K562 (cell line): ENCODE data around the gene ACSM6. TPM values are rescaled to one million over a fixed set of nuclear protein-coding genes. Genes with fewer than 3 reads are reported as not detected.

ENCODE experiments used
- C11orf30 ChIP-seq: fragments of 450-650 bp; IDR thresholded peaks from 2 replicates; pipeline ENCODE4 v1.6.1; 2016; ENCODE audit warnings: low read depth, mild to moderate bottlenecking
- CTBP1 ChIP-seq: fragments of 450-650 bp; IDR thresholded peaks from 2 replicates; pipeline ENCODE4 v1.6.1; 2016; ENCODE audit warnings: borderline replicate concordance
- DNMT1 ChIP-seq: fragments of 450-650 bp; IDR thresholded peaks from 2 replicates; pipeline ENCODE4 v1.6.1; 2016; ENCODE audit warnings: antibody characterized with exemption, mild to moderate bottlenecking
- IFI16 ChIP-seq: fragments of 250-450 bp; sonication (Bioruptor Pico); IDR thresholded peaks from 2 replicates; pipeline ENCODE4 v2.1.2; 2022; ENCODE audit warnings: mild to moderate bottlenecking, inconsistent platforms
- KDM4B ChIP-seq, 2 experiments: fragments of 450-650 bp in 1 of 2; sonication (generic) in 1 of 2; IDR thresholded peaks; 2 replicates each; pipeline ENCODE4 v1.6.1; 2016 to 2017; ENCODE audit warnings: borderline replicate concordance in 2 of 2, antibody characterized with exemption in 1 of 2, low read depth in 1 of 2, mild to moderate bottlenecking in 1 of 2
- MTF1 ChIP-seq: fragments of 250-450 bp; sonication (Bioruptor Pico); IDR thresholded peaks from 2 replicates; pipeline ENCODE4 v1.9.0; 2021; ENCODE audit warnings: moderate library complexity, mild to moderate bottlenecking, inconsistent platforms, borderline replicate concordance
- POLR2AphosphoS5 ChIP-seq: IDR thresholded peaks from 2 replicates; pipeline ENCODE4 v1.6.1; 2011; ENCODE audit warnings: mild to moderate bottlenecking, low read depth, low read length, moderate library complexity; ENCODE audit not compliant: control insufficient read depth, insufficient read depth
- RUNX1 ChIP-seq: sonication (generic); IDR thresholded peaks from 2 replicates; pipeline ENCODE4 v1.6.1; 2016; ENCODE audit warnings: antibody characterized with exemption, low read depth
- TARDBP ChIP-seq: fragments of 450-650 bp; IDR thresholded peaks from 2 replicates; pipeline ENCODE4 v1.6.1; 2016
- TCF3 ChIP-seq: sonication (generic); formaldehyde crosslinking; IDR thresholded peaks from 2 replicates; pipeline ENCODE4 v1.4.0; 2020; ENCODE audit warnings: mild to moderate bottlenecking, missing genetic modification reagents
- ZNF121 ChIP-seq: sonication (generic); formaldehyde crosslinking; conservative IDR thresholded peaks from 2 replicates; pipeline ENCODE4 v1.8.0; 2022; ENCODE audit warnings: missing genetic modification reagents
- ZNF239 ChIP-seq: fragments of 250-450 bp; sonication (Bioruptor Pico); IDR thresholded peaks from 2 replicates; pipeline ENCODE4 v1.4.0; 2020; ENCODE audit warnings: mild to moderate bottlenecking
- ZNF699 ChIP-seq: fragments of 250-450 bp; sonication (Bioruptor Pico); IDR thresholded peaks from 2 replicates; pipeline ENCODE4 v1.8.0; 2021; ENCODE audit warnings: mild to moderate bottlenecking, moderate library complexity; ENCODE audit not compliant: insufficient replicate concordance
- ZNF764 ChIP-seq: fragments of 250-450 bp; sonication (Bioruptor Pico); IDR thresholded peaks from 2 replicates; pipeline ENCODE4 v1.4.0; 2020; ENCODE audit warnings: low read depth, mild to moderate bottlenecking, moderate library complexity
- polyA plus RNA-seq, 8 experiments: library from polyadenylated mRNA; depleted of rRNA in 4 of 8; stranded (reverse) in 5 of 8; unstranded in 3 of 8; fragments of >200 nt; fragmentation: Nextera tagmentation in 2 of 8; fragmentation: Illumina TruSeq in 1 of 8; extraction: Ambion mirVana in 2 of 8; extraction: Trizol in 1 of 8; gene quantifications; 2 replicates each; pipeline versions ENCODE4 v1.2.1 to v1.2.3, GENCODE V29; 2011 to 2014; ENCODE audit warnings: inconsistent platforms in 1 of 8, missing spikeins in 1 of 8
- total RNA-seq, 7 experiments: library from RNA; depleted of rRNA in 6 of 7; stranded (reverse); fragments of >200 nt in 6 of 7; fragmentation: Illumina TruSeq in 2 of 7; extraction: Trizol in 2 of 7; gene quantifications; 2 replicates each; pipeline versions ENCODE4 v1.2.1 to v1.2.3, GENCODE V29; 2011 to 2021; ENCODE audit warnings: low replicate concordance in 1 of 7
- TF ChIP-seq, protein P1 (sequence below): fragments of 150-350 bp; conservative IDR thresholded peaks from 2 replicates; pipeline ENCODE4 v1.6.1; 2014; ENCODE audit warnings: low read length
- TF ChIP-seq, protein P2 (sequence below): fragments of 200-400 bp; formaldehyde crosslinking; IDR thresholded peaks from 2 replicates; pipeline ENCODE4 v1.6.1; 2017; ENCODE audit warnings: mild to moderate bottlenecking, low read depth, low read length, moderate library complexity
- TF ChIP-seq, protein P3 (sequence below): fragments of 450-650 bp; IDR thresholded peaks from one replicate; pipeline ENCODE4 v1.6.1; 2018; ENCODE audit warnings: mild to moderate bottlenecking, moderate library complexity; ENCODE audit not compliant: partially characterized antibody
- TF ChIP-seq, protein P4 (sequence below): sonication (generic); formaldehyde crosslinking; IDR thresholded peaks from 2 replicates; pipeline ENCODE4 v1.9.0; 2022; ENCODE audit warnings: mild to moderate bottlenecking, missing genetic modification reagents
- TF ChIP-seq, protein P5 (sequence below): sonication (generic); formaldehyde crosslinking; IDR thresholded peaks from 2 replicates; pipeline ENCODE4 v1.8.0; 2022; ENCODE audit warnings: missing genetic modification reagents, mild to moderate bottlenecking, moderate library complexity, borderline replicate concordance
- TF ChIP-seq, protein P6 (sequence below): fragments of 250-450 bp; sonication (Bioruptor Pico); IDR thresholded peaks from 2 replicates; pipeline ENCODE4 v1.8.0; 2022; ENCODE audit warnings: inconsistent platforms

ACSM6 gene
- total and polyA plus RNA-seq, 9 of the 15 experiments (the other 6 are each of a cell fraction or from before 2014, with no cell fraction given), result not detected

DNA sequence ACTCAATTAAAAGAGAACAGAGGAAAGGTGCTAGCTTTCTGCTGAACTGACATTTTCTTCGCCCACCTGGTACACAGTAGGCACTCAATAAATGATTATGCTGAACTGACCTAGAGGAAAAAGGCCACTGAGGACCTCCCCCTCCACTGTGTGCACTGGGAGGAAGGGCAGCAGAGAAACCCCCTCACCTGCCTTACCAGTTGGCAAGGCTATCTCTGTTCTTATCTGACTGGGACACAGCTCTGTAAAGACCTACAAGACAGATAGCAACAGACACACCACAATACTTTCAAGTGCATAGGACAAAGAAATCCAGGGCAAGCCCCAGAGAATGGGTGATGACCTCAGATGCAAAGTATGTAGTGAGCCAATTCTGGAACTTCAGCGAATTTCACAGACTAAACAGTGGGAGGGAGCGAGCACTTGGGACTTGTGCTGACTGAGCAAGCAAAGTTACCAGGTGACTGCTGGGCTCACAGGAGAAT, 66.4 kb downstream of the ACSM6 start (continued):
- TF ChIP-seq C11orf30, result peak; percentile 52
- TF ChIP-seq IFI16 (CRISPR knock-in tag), result no peak
- no peak for TF ChIP-seq MTF1
- TF ChIP-seq, protein P1, sequence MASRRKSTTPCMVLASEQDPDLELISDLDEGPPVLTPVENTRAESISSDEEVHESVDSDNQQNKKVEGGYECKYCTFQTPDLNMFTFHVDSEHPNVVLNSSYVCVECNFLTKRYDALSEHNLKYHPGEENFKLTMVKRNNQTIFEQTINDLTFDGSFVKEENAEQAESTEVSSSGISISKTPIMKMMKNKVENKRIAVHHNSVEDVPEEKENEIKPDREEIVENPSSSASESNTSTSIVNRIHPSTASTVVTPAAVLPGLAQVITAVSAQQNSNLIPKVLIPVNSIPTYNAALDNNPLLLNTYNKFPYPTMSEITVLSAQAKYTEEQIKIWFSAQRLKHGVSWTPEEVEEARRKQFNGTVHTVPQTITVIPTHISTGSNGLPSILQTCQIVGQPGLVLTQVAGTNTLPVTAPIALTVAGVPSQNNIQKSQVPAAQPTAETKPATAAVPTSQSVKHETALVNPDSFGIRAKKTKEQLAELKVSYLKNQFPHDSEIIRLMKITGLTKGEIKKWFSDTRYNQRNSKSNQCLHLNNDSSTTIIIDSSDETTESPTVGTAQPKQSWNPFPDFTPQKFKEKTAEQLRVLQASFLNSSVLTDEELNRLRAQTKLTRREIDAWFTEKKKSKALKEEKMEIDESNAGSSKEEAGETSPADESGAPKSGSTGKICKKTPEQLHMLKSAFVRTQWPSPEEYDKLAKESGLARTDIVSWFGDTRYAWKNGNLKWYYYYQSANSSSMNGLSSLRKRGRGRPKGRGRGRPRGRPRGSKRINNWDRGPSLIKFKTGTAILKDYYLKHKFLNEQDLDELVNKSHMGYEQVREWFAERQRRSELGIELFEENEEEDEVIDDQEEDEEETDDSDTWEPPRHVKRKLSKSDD, result no peak
- TF ChIP-seq, protein P2, sequence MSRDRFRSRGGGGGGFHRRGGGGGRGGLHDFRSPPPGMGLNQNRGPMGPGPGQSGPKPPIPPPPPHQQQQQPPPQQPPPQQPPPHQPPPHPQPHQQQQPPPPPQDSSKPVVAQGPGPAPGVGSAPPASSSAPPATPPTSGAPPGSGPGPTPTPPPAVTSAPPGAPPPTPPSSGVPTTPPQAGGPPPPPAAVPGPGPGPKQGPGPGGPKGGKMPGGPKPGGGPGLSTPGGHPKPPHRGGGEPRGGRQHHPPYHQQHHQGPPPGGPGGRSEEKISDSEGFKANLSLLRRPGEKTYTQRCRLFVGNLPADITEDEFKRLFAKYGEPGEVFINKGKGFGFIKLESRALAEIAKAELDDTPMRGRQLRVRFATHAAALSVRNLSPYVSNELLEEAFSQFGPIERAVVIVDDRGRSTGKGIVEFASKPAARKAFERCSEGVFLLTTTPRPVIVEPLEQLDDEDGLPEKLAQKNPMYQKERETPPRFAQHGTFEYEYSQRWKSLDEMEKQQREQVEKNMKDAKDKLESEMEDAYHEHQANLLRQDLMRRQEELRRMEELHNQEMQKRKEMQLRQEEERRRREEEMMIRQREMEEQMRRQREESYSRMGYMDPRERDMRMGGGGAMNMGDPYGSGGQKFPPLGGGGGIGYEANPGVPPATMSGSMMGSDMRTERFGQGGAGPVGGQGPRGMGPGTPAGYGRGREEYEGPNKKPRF, result no peak
- TF ChIP-seq POLR2AphosphoS5, result no peak
- TF ChIP-seq, protein P3, sequence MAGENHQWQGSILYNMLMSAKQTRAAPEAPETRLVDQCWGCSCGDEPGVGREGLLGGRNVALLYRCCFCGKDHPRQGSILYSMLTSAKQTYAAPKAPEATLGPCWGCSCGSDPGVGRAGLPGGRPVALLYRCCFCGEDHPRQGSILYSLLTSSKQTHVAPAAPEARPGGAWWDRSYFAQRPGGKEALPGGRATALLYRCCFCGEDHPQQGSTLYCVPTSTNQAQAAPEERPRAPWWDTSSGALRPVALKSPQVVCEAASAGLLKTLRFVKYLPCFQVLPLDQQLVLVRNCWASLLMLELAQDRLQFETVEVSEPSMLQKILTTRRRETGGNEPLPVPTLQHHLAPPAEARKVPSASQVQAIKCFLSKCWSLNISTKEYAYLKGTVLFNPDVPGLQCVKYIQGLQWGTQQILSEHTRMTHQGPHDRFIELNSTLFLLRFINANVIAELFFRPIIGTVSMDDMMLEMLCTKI, result no peak
- no peak for TF ChIP-seq ZNF699
- TF ChIP-seq CTBP1, result peak; percentile 67; the same call in 1 of the 2 replicates
- TF ChIP-seq TARDBP, result no peak
- TF ChIP-seq ZNF239 (CRISPR knock-in tag), result no peak
- no peak for TF ChIP-seq ZNF121 (CRISPR knock-in tag)
- no peak for TF ChIP-seq DNMT1
- peak; percentile 34 for TF ChIP-seq TCF3 (CRISPR knock-in tag)
- TF ChIP-seq RUNX1, result no peak
- TF ChIP-seq, protein P4, sequence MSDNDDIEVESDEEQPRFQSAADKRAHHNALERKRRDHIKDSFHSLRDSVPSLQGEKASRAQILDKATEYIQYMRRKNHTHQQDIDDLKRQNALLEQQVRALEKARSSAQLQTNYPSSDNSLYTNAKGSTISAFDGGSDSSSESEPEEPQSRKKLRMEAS (CRISPR knock-in tag), result no peak
- TF ChIP-seq, protein P5, sequence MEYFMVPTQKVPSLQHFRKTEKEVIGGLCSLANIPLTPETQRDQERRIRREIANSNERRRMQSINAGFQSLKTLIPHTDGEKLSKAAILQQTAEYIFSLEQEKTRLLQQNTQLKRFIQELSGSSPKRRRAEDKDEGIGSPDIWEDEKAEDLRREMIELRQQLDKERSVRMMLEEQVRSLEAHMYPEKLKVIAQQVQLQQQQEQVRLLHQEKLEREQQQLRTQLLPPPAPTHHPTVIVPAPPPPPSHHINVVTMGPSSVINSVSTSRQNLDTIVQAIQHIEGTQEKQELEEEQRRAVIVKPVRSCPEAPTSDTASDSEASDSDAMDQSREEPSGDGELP (CRISPR knock-in tag), result no peak
- TF ChIP-seq, protein P6, sequence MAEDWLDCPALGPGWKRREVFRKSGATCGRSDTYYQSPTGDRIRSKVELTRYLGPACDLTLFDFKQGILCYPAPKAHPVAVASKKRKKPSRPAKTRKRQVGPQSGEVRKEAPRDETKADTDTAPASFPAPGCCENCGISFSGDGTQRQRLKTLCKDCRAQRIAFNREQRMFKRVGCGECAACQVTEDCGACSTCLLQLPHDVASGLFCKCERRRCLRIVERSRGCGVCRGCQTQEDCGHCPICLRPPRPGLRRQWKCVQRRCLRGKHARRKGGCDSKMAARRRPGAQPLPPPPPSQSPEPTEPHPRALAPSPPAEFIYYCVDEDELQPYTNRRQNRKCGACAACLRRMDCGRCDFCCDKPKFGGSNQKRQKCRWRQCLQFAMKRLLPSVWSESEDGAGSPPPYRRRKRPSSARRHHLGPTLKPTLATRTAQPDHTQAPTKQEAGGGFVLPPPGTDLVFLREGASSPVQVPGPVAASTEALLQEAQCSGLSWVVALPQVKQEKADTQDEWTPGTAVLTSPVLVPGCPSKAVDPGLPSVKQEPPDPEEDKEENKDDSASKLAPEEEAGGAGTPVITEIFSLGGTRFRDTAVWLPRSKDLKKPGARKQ, result no peak
- TF ChIP-seq KDM4B (IDR thresholded peaks at IDR 0.05; ENCODE audit: borderline replicate concordance in 2 of 2, low read depth in 1 of 2), result no peak
- no peak for TF ChIP-seq ZNF764
